GM12878 (cell line): Measurements from ENCODE around the gene EIF1. TPM values are rescaled to one million over a fixed set of nuclear protein-coding genes. Genes with fewer than 3 reads are reported as not detected.

Source experiments
- ATAC-seq: fragments of 200-7000 bp; cut with Tn5 transposase; 3 replicates; pipeline ENCODE4 v1.9.1; 2020; ENCODE audit warnings: mild to moderate bottlenecking, moderate library complexity
- BruUV-seq: library from RNA; stranded (reverse); fragments of 400-500 nt; replicated peaks from 2 replicates; lab custom pipeline; 2021; lab: Mats Ljungman, UMichigan
- CTCF ChIA-PET: fragments of 300-600 bp; sonication (Branson Sonifier 250); formaldehyde crosslinking; extraction: SDS; loops from one replicate; lab custom pipeline; 2021; ENCODE audit warnings: inconsistent platforms; lab: Yijun Ruan, JAX
- POLR2A ChIA-PET: fragments of 350-600 bp; formaldehyde crosslinking; extraction: SDS; loops from one replicate; lab custom pipeline; 2021; ENCODE audit warnings: inconsistent platforms; lab: Charles Lee
- RAD21 ChIA-PET: fragments of 300-600 bp; sonication (Branson Sonifier 250); formaldehyde crosslinking; loops from one replicate; lab custom pipeline; 2023; ENCODE audit warnings: antibody characterized with exemption; ENCODE audit not compliant: unreplicated experiment; lab: Charles Lee
- SMC1A ChIA-PET: fragments of 300-600 bp; sonication (Branson Sonifier 250); formaldehyde crosslinking; loops from one replicate; lab custom pipeline; 2023; ENCODE audit not compliant: unreplicated experiment, uncharacterized antibody; lab: Charles Lee
- DNase-seq: peaks from one replicate; pipeline ENCODE4 v3.0.0-alpha.2; 2011; ENCODE audit warnings: low read depth, low spot score
- FAIRE-seq: peaks from 3 replicates; lab custom pipeline; 2011; peaks lifted over from hg19 to GRCh38; lab: Jason Lieb, UNC
- H2AFZ ChIP-seq: 2 replicates; pipeline ENCODE4 v1.6.0; 2011; ENCODE audit warnings: low read depth, low read length, control low read depth; ENCODE audit not compliant: control insufficient read depth
- H3K27ac ChIP-seq: 2 replicates; pipeline ENCODE4 v1.5.1; 2011; ENCODE audit warnings: control low read depth; ENCODE audit not compliant: control insufficient read depth, insufficient read depth
- H3K27me3 ChIP-seq, 2 experiments: replicated peaks in 1 of 2; 2 replicates each; pipeline versions ENCODE4 v1.6.0 to v1.6.1; 2011; ENCODE audit warnings: low read length in 1 of 2; ENCODE audit not compliant: control insufficient read depth in 2 of 2, insufficient read depth in 2 of 2
- H3K36me3 ChIP-seq, 2 experiments: 2 replicates each; pipeline ENCODE4 v1.5.1; 2011; ENCODE audit warnings: low read length in 1 of 2; ENCODE audit not compliant: control insufficient read depth in 2 of 2, insufficient read depth in 2 of 2
- H3K4me1 ChIP-seq: 2 replicates; pipeline ENCODE4 v1.6.1; 2011; ENCODE audit warnings: mild to moderate bottlenecking, low read length, moderate library complexity, mixed read lengths; ENCODE audit not compliant: control insufficient read depth, insufficient read depth
- H3K4me2 ChIP-seq: 2 replicates; pipeline ENCODE4 v1.6.0; 2011; ENCODE audit warnings: control low read depth; ENCODE audit not compliant: control insufficient read depth, insufficient read depth
- H3K4me3 ChIP-seq: fragments of 200-600 bp; sonication (generic); 2 replicates; pipeline ENCODE4 v1.5.1; 2016
- H3K79me2 ChIP-seq: 2 replicates; pipeline ENCODE4 v1.6.0; 2011; ENCODE audit warnings: low read length; ENCODE audit not compliant: control insufficient read depth, insufficient read depth
- H3K9ac ChIP-seq: 2 replicates; pipeline ENCODE4 v1.8.0; 2011; ENCODE audit warnings: low read length, control low read depth, mixed read lengths; ENCODE audit not compliant: control insufficient read depth, insufficient read depth
- H3K9me3 ChIP-seq: replicated peaks from 3 replicates; pipeline ENCODE4 v1.5.1; 2011; ENCODE audit warnings: mild to moderate bottlenecking, low read length; ENCODE audit not compliant: control insufficient read depth, insufficient read depth
- H4K20me1 ChIP-seq: 2 replicates; pipeline ENCODE4 v1.6.0; 2011; ENCODE audit not compliant: control insufficient read depth, insufficient read depth
- CEBPB ChIP-seq, 2 experiments: fragments of 150-350 bp in 1 of 2; IDR thresholded peaks; 2 replicates each; pipeline ENCODE4 v1.6.1; 2012 to 2014; ENCODE audit warnings: low read depth in 2 of 2, low read length in 2 of 2, borderline replicate concordance in 1 of 2, inconsistent platforms in 1 of 2
- CREB1 ChIP-seq: IDR thresholded peaks from 2 replicates; pipeline ENCODE4 v1.6.1; 2012; ENCODE audit warnings: low read depth, mild to moderate bottlenecking, inconsistent platforms
- CREM ChIP-seq: IDR thresholded peaks from 2 replicates; pipeline ENCODE4 v1.6.1; 2014; ENCODE audit warnings: antibody characterized with exemption, low read depth
- EP300 ChIP-seq, 2 experiments: fragments of 150-350 bp in 1 of 2; IDR thresholded peaks; 2 replicates each; pipeline ENCODE4 v1.6.1; 2011 to 2012; ENCODE audit warnings: low read depth in 2 of 2, low read length in 2 of 2, borderline replicate concordance in 1 of 2, improper control_type of control experiment in 1 of 2, inconsistent platforms in 1 of 2; ENCODE audit not compliant: control insufficient read depth in 1 of 2
- NFYA ChIP-seq: IDR thresholded peaks from 2 replicates; pipeline ENCODE4 v1.6.1; 2011; ENCODE audit warnings: low read depth, mild to moderate bottlenecking, low read length, improper control_type of control experiment, borderline replicate concordance
- SPI1 ChIP-seq: IDR thresholded peaks from 2 replicates; pipeline ENCODE4 v1.6.1; 2011; ENCODE audit warnings: low read depth, mild to moderate bottlenecking, low read length, moderate library complexity, borderline replicate concordance; ENCODE audit not compliant: insufficient read depth
- SRF ChIP-seq, 2 experiments: IDR thresholded peaks; 2 replicates each; pipeline ENCODE4 v1.6.1; 2011; ENCODE audit warnings: low read depth in 2 of 2, low read length in 2 of 2, mild to moderate bottlenecking in 1 of 2, moderate library complexity in 1 of 2
- TBL1XR1 ChIP-seq: IDR thresholded peaks from 2 replicates; pipeline ENCODE4 v1.6.1; 2012; ENCODE audit warnings: low read depth, low read length, improper control_type of control experiment
- TCF3 ChIP-seq: IDR thresholded peaks from 2 replicates; pipeline ENCODE4 v1.6.1; 2012; ENCODE audit warnings: low read depth, mild to moderate bottlenecking, low read length, borderline replicate concordance; ENCODE audit not compliant: insufficient read depth
- whole genome bisulfite sequencing: methylation state at CpG from one replicate; pipeline ENCODE4 v1.1.6; 2016; ENCODE audit warnings: low lambda C conversion rate; ENCODE audit not compliant: insufficient replicate concordance, insufficient coverage; ENCODE audit errors: missing lambda C conversion rate; 5-methylcytosine and 5-hydroxymethylcytosine counted together
- in situ Hi-C: fragments of 300-500 bp; cut with MboI; formaldehyde crosslinking; loops from 9 replicates; pipeline ENCODE4 v1.14.3; 2018; ENCODE audit warnings: mixed read lengths
- intact Hi-C: fragments of 100-400 bp; cut with micrococcal nuclease; formaldehyde crosslinking; loops from one replicate; pipeline ENCODE4 v1.14.2; 2022; ENCODE audit not compliant: unreplicated experiment
- polyA plus RNA-seq, 11 experiments: library from polyadenylated mRNA; depleted of rRNA in 4 of 11; unstranded in 6 of 11; stranded (reverse) in 5 of 11; fragments of >200 nt; fragmentation: Nextera tagmentation in 4 of 11; fragmentation: Illumina TruSeq in 1 of 11; extraction: Ambion mirVana in 4 of 11; extraction: Trizol in 1 of 11; gene quantifications; 1 replicate in 1 of 11; 2 replicates in 10 of 11; pipeline versions ENCODE4 v1.2.1 to v1.2.3, GENCODE V29; 2011 to 2016; ENCODE audit warnings: inconsistent platforms in 2 of 11, missing spikeins in 2 of 11, low read depth in 1 of 11
- total RNA-seq, 4 experiments: library from RNA; depleted of rRNA in 3 of 4; stranded (reverse); fragments of >200 nt in 3 of 4; fragmentation: Illumina TruSeq in 1 of 4; extraction: Trizol in 1 of 4; gene quantifications; 2 replicates each; pipeline versions ENCODE4 v1.2.1 to v1.2.3, GENCODE V29; 2013 to 2021
- TF ChIP-seq, protein P1 (sequence below): IDR thresholded peaks from 2 replicates; pipeline ENCODE4 v1.6.1; 2011; ENCODE audit warnings: mild to moderate bottlenecking, low read depth, low read length, moderate library complexity; ENCODE audit not compliant: insufficient replicate concordance
- TF ChIP-seq, protein P2 (sequence below): fragments of 150-350 bp; IDR thresholded peaks from 2 replicates; pipeline ENCODE4 v1.6.1; 2016; ENCODE audit warnings: low read depth, low read length
- TF ChIP-seq, protein P3 (sequence below): fragments of 450-650 bp; IDR thresholded peaks from 2 replicates; pipeline ENCODE4 v1.6.1; 2017; ENCODE audit warnings: antibody characterized with exemption, mild to moderate bottlenecking, moderate library complexity
- TF ChIP-seq, protein P4 (sequence below): fragments of 450-650 bp; IDR thresholded peaks from 2 replicates; pipeline ENCODE4 v1.6.1; 2017; ENCODE audit warnings: mild to moderate bottlenecking

Gene EIF1
- total and polyA plus RNA-seq, 10 of the 15 experiments (the other 5 are each of a cell fraction or from before 2014, with no cell fraction given) = 39.4 to 815 (median 480) TPM

DNA sequence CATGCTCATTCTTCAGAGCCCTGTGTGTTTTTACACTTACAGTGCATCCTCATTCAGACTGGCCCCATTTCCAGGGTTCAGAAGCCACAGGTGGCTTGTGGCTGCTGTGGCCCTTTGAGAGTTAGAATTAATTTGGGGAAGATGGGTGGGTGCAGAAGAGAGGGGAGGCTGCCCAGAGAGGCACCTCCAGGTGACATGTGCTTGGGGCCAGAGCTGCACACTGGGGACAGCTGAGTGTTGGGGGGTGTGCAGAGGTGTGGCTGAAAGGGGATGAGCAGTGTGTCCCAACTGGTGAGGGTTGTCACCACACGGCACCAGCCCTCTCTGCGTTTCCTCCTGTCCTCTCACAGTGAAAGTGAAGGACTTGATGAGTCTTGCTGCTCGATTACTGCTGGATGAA is 6.9 kb upstream of the EIF1 start:
- intact Hi-C loops = no loop called here
- Histone ChIP-seq H3K36me3 (no peaks in the 10 kb centered on the region), H2AFZ (no peak overlapping the region), H3K27me3 (no peaks in the 10 kb centered on the region), H3K9me3 (no peaks in the 10 kb centered on the region; the same call in 2 of the 3 replicates), H3K4me2 (no peak overlapping the region), H3K27ac (no peak overlapping the region), H4K20me1 (no peaks in the 10 kb centered on the region), H3K9ac (no peak overlapping the region), H3K4me1 (peaks cover 7% of the 10 kb centered on the region; the same call in 1 of the 2 replicates), H3K79me2 (no peaks in the 10 kb centered on the region), H3K4me3 (no peak overlapping the region)
- DNase-seq (no peak), ATAC-seq (no peak), FAIRE-seq (no peak)
- in situ Hi-C loops = loop anchor here (25.0 kb wide), 2 partner anchors 1531 to 1681 kb away; partner anchors contain the start of gene TMEM106A
- ChIA-PET RAD21 (interaction anchor here (5.4 to 6.5 kb wide), 2 partner anchors 7 to 13 kb away, joined by 38 to 85 read pairs; partner anchors contain the start of gene EIF1), POLR2A (interaction anchor here (0.6 to 7.3 kb wide), 3 partner anchors 8 to 19 kb away, joined by 3 to 177 read pairs (median 6); partner anchors contain the start of gene EIF1), CTCF (interaction anchor here (8.7 to 9.5 kb wide), 2 partner anchors 10 to 14 kb away, joined by 170 to 265 read pairs; partner anchors contain the start of gene EIF1), SMC1A (interaction anchor here (1.2 to 7.5 kb wide), 3 partner anchors 8 to 19 kb away, joined by 3 to 122 read pairs (median 57); partner anchors contain the start of gene EIF1)
- BruUV-seq = no TSS peak
- 8% methylated on average over 3 of the region's 3 CpGs for WGBS
- TF ChIP-seq SPI1 = no peak
- TF ChIP-seq SRF (IDR thresholded peaks at IDR 0.05; ENCODE audit: low read depth in 2 of 2, low read length in 2 of 2) = no peak
- TF ChIP-seq CREM = no peak
- TF ChIP-seq, protein P1, sequence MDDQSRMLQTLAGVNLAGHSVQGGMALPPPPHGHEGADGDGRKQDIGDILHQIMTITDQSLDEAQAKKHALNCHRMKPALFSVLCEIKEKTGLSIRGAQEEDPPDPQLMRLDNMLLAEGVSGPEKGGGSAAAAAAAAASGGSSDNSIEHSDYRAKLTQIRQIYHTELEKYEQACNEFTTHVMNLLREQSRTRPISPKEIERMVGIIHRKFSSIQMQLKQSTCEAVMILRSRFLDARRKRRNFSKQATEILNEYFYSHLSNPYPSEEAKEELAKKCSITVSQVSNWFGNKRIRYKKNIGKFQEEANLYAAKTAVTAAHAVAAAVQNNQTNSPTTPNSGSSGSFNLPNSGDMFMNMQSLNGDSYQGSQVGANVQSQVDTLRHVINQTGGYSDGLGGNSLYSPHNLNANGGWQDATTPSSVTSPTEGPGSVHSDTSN = no peak
- TF ChIP-seq, protein P2, sequence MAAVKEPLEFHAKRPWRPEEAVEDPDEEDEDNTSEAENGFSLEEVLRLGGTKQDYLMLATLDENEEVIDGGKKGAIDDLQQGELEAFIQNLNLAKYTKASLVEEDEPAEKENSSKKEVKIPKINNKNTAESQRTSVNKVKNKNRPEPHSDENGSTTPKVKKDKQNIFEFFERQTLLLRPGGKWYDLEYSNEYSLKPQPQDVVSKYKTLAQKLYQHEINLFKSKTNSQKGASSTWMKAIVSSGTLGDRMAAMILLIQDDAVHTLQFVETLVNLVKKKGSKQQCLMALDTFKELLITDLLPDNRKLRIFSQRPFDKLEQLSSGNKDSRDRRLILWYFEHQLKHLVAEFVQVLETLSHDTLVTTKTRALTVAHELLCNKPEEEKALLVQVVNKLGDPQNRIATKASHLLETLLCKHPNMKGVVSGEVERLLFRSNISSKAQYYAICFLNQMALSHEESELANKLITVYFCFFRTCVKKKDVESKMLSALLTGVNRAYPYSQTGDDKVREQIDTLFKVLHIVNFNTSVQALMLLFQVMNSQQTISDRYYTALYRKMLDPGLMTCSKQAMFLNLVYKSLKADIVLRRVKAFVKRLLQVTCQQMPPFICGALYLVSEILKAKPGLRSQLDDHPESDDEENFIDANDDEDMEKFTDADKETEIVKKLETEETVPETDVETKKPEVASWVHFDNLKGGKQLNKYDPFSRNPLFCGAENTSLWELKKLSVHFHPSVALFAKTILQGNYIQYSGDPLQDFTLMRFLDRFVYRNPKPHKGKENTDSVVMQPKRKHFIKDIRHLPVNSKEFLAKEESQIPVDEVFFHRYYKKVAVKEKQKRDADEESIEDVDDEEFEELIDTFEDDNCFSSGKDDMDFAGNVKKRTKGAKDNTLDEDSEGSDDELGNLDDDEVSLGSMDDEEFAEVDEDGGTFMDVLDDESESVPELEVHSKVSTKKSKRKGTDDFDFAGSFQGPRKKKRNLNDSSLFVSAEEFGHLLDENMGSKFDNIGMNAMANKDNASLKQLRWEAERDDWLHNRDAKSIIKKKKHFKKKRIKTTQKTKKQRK = no peak
- no peak for TF ChIP-seq EP300 (IDR thresholded peaks at IDR 0.05; ENCODE audit: borderline replicate concordance in 1 of 2, control insufficient read depth in 1 of 2, low read depth in 2 of 2, low read length in 2 of 2)
- TF ChIP-seq, protein P3, sequence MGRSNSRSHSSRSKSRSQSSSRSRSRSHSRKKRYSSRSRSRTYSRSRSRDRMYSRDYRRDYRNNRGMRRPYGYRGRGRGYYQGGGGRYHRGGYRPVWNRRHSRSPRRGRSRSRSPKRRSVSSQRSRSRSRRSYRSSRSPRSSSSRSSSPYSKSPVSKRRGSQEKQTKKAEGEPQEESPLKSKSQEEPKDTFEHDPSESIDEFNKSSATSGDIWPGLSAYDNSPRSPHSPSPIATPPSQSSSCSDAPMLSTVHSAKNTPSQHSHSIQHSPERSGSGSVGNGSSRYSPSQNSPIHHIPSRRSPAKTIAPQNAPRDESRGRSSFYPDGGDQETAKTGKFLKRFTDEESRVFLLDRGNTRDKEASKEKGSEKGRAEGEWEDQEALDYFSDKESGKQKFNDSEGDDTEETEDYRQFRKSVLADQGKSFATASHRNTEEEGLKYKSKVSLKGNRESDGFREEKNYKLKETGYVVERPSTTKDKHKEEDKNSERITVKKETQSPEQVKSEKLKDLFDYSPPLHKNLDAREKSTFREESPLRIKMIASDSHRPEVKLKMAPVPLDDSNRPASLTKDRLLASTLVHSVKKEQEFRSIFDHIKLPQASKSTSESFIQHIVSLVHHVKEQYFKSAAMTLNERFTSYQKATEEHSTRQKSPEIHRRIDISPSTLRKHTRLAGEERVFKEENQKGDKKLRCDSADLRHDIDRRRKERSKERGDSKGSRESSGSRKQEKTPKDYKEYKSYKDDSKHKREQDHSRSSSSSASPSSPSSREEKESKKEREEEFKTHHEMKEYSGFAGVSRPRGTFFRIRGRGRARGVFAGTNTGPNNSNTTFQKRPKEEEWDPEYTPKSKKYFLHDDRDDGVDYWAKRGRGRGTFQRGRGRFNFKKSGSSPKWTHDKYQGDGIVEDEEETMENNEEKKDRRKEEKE = no peak
- TF ChIP-seq NFYA = no peak
- TF ChIP-seq TBL1XR1 = no peak
- TF ChIP-seq CEBPB (IDR thresholded peaks at IDR 0.05; ENCODE audit: borderline replicate concordance in 1 of 2, low read depth in 2 of 2, low read length in 2 of 2) = no peak
- TF ChIP-seq CREB1 = no peak
- TF ChIP-seq, protein P4, sequence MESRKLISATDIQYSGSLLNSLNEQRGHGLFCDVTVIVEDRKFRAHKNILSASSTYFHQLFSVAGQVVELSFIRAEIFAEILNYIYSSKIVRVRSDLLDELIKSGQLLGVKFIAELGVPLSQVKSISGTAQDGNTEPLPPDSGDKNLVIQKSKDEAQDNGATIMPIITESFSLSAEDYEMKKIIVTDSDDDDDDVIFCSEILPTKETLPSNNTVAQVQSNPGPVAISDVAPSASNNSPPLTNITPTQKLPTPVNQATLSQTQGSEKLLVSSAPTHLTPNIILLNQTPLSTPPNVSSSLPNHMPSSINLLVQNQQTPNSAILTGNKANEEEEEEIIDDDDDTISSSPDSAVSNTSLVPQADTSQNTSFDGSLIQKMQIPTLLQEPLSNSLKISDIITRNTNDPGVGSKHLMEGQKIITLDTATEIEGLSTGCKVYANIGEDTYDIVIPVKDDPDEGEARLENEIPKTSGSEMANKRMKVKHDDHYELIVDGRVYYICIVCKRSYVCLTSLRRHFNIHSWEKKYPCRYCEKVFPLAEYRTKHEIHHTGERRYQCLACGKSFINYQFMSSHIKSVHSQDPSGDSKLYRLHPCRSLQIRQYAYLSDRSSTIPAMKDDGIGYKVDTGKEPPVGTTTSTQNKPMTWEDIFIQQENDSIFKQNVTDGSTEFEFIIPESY = no peak
- TF ChIP-seq TCF3 = no peak
